BLaER1 (cell line): ENCODE measurements around the gene RAB36.

Source experiments
- H3K27ac ChIP-seq: shearing (Covaris generic); formaldehyde crosslinking; 2 replicates; pipeline ENCODE4 v1.8.1; 2022
- H3K27me3 ChIP-seq: shearing (Covaris generic); formaldehyde crosslinking; 2 replicates; pipeline ENCODE4 v1.8.1; 2022
- H3K36me3 ChIP-seq: shearing (Covaris generic); formaldehyde crosslinking; 2 replicates; pipeline ENCODE4 v1.8.1; 2022
- H3K4me1 ChIP-seq: shearing (Covaris generic); formaldehyde crosslinking; 2 replicates; pipeline ENCODE4 v1.8.1; 2022
- H3K4me2 ChIP-seq: shearing (Covaris generic); formaldehyde crosslinking; 2 replicates; pipeline ENCODE4 v1.8.1; 2022
- H3K4me3 ChIP-seq: shearing (Covaris generic); formaldehyde crosslinking; 2 replicates; pipeline ENCODE4 v1.8.1; 2022
- H3K9ac ChIP-seq: shearing (Covaris generic); formaldehyde crosslinking; 2 replicates; pipeline ENCODE4 v1.8.1; 2022
- H3K9me3 ChIP-seq: shearing (Covaris generic); formaldehyde crosslinking; 2 replicates; pipeline ENCODE4 v1.8.1; 2022
- H4K20me1 ChIP-seq: shearing (Covaris generic); formaldehyde crosslinking; 2 replicates; pipeline ENCODE4 v1.8.1; 2022
- Cebpa-rat ChIP-seq: shearing (Covaris generic); IDR thresholded peaks from 2 replicates; pipeline ENCODE4 v1.8.1; 2022

RAB36 gene

GRCh38 chr22:23144932-23145877, at the start of gene RAB36:
TSS of gene RAB36 (plus strand) at chr22:23145477. CDS start at chr22:23146617, 1,140 bp downstream.
- H3K9ac ChIP-seq: peak within 1 kb of the TSS; percentile 26; the same call in 1 of the 2 replicates
- H3K4me1 ChIP-seq: peaks cover 68% of the 10 kb centered on the region

GRCh38 chr22:23095733-23096342, 49.4 kb upstream of the RAB36 start:
- Histone ChIP-seq H3K4me3 (no peak overlapping the region), H3K4me2 (no peak overlapping the region), H3K9ac (0 out of 2 replicates have a peak overlapping the region, but pooled peaks have one; percentile 6), H3K36me3 (peaks cover 66% of the 10 kb centered on the region), H3K4me1 (peaks cover 56% of the 10 kb centered on the region), H3K27ac (no peak overlapping the region), H4K20me1 (peaks cover 100% of the 10 kb centered on the region), H3K9me3 (no peaks in the 10 kb centered on the region), H3K27me3 (no peaks in the 10 kb centered on the region)
- no peak for TF ChIP-seq Cebpa-rat

More at GRCh38 chr22:23144932-23145877, at the start of gene RAB36:
- Histone ChIP-seq H4K20me1 (no peaks in the 10 kb centered on the region), H3K27me3 (no peaks in the 10 kb centered on the region), H3K36me3 (no peaks in the 10 kb centered on the region), H3K4me3 (peak within 1 kb of the TSS; percentile 61), H3K9me3 (no peaks in the 10 kb centered on the region), H3K4me2 (peak within 1 kb of the TSS; percentile 96), H3K27ac (no peak within 1 kb of the TSS)
- no peak for TF ChIP-seq Cebpa-rat

DNA sequence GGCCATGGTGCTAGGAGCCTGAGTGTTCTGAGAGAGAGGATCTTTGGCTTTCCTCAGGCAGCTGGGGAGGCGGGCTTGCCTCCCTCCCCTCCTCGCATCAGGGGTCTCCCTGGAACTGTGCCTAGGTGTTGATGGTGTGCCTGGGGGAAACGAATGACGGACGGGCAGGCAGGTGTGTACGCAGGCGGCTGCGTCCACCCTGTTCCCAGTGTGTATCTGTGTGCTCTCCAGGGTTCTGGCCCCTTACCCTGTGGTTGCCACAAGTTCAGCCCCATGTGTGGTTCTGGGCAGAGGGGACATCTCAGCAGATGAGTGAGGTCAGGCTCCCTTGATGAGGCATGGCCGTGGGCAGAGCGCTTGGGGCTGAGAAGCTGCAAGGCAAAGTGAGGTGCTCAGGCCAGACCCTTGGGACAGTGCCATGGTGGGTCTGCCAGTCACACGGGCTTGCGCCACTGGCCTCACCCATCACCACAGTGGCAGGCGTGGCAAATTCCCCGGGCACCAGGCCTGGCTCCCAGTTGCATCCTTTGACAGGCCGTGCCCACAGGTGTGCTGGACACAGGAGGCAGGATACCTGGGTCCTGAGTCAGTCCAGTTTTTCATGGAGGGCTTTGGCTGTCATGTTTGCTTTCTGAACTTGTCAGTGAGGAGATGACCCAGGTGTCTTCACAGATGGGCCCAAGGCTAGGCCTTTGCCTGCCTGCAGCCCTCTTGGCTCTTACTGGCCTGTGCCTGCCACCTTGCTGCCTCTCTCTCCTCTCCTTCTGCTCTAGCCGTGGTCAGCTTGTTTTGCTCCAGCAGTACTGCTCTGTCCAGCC, 47.7 kb upstream of the RAB36 start:
- peaks cover 66% of the 10 kb centered on the region for H3K4me1 ChIP-seq
- H3K9me3 ChIP-seq: no peaks in the 10 kb centered on the region
- no peak overlapping the region for H3K4me3 ChIP-seq
- no peaks in the 10 kb centered on the region for H3K27me3 ChIP-seq
- H3K4me2 ChIP-seq: peak overlapping the region; percentile 24; the same call in 1 of the 2 replicates
- no peak overlapping the region for H3K9ac ChIP-seq
- H4K20me1 ChIP-seq: peaks cover 100% of the 10 kb centered on the region
- no peak for TF ChIP-seq Cebpa-rat
- H3K36me3 ChIP-seq: peaks cover 77% of the 10 kb centered on the region
- H3K27ac ChIP-seq: peak overlapping the region; percentile 26; the same call in 1 of the 2 replicates

DNA sequence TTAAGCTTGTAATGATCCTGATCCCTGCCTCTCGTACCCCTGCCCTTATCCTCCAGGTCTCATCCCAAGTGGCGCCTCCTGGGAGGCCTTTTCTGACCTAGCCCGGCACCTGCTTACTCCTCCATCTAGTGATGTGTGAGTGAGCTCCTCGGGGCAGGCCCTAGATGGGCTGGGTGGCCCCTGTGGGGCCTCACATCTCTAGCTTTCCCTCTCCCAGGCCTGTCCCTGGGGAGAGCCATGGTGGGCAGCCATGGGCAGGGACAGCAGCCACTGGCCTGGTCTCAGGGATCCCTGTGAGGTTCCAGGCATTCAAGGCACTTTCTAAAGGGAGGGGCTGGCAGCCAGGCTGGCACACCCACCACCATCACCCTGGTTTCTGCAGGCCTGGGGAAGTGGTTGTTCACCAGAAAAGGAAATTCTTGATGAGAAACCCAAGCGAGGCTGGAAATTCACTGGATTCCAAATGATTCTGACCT, 47.0 kb upstream of the RAB36 start:
- no peak overlapping the region for H3K4me3 ChIP-seq
- peak overlapping the region; percentile 26; the same call in 1 of the 2 replicates for H3K27ac ChIP-seq
- H4K20me1 ChIP-seq: peaks cover 100% of the 10 kb centered on the region
- TF ChIP-seq Cebpa-rat: no peak
- H3K36me3 ChIP-seq: peaks cover 80% of the 10 kb centered on the region
- peaks cover 66% of the 10 kb centered on the region for H3K4me1 ChIP-seq
- no peaks in the 10 kb centered on the region for H3K9me3 ChIP-seq
- no peaks in the 10 kb centered on the region for H3K27me3 ChIP-seq
- H3K9ac ChIP-seq: no peak overlapping the region
- peak overlapping the region; percentile 24 for H3K4me2 ChIP-seq

DNA sequence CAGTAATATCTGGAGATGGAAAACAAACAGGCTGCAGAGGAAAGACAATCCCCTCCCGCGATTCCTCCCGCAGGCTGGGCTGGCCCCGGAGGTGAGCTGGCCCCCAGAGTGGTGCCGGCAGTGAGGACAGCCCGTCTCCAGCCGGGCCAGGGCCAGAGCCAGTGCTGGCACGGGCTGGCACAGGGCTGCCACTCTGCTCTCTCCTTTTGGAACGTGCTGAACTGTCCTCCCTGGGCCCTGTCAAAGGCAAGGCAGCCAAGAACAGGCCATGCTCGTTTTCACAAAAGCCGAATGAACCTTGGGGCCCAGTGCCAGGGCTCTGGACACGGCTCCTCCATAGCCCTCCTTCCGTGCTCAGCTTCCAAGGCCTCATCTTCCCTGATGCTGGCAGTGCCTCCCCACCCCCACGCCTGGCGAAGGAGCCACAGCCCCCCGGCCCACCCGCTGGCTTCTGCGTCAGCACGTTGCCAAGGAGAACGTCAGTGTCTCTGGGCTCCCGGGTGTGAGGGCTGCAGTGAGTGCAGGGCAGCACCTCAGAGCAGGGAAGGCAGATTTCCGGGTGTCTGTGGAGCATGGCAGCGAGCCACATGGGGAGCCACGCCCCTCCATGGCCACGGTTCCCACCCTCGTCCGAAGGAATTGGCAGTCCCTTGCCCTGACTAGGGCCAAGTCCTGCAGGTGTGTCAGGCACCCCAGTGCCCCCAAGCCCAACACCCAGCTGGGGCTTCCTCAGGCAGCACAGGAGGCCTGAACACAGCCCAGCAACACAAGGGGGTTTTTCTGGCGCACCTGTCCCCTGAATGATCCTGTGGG, 46.4 kb upstream of the RAB36 start:
- peak overlapping the region; percentile 38 for H3K9ac ChIP-seq
- H3K4me1 ChIP-seq: peaks cover 60% of the 10 kb centered on the region
- H4K20me1 ChIP-seq: peaks cover 100% of the 10 kb centered on the region
- peak overlapping the region; percentile 58 for H3K4me2 ChIP-seq
- TF ChIP-seq Cebpa-rat: no peak
- H3K27me3 ChIP-seq: no peaks in the 10 kb centered on the region
- no peak overlapping the region for H3K4me3 ChIP-seq
- H3K36me3 ChIP-seq: peaks cover 84% of the 10 kb centered on the region
- H3K9me3 ChIP-seq: no peaks in the 10 kb centered on the region
- H3K27ac ChIP-seq: 0 out of 2 replicates have a peak overlapping the region, but pooled peaks have one; percentile 26

- Histone ChIP-seq H4K20me1 (peaks cover 100% of the 10 kb centered on the region), H3K4me3 (no peak overlapping the region), H3K4me1 (peaks cover 54% of the 10 kb centered on the region), H3K27ac (peak overlapping the region; percentile 26; the same call in 1 of the 2 replicates), H3K4me2 (peak overlapping the region; percentile 58), H3K9me3 (no peaks in the 10 kb centered on the region), H3K9ac (0 out of 2 replicates have a peak overlapping the region, but pooled peaks have one; percentile 38), H3K36me3 (peaks cover 87% of the 10 kb centered on the region), H3K27me3 (no peaks in the 10 kb centered on the region)
- TF ChIP-seq Cebpa-rat: no peak
Observed at GRCh38 chr22:23099531-23099804, 45.8 kb upstream of the RAB36 start.

GRCh38 chr22:23100124-23100801, 45.0 kb upstream of the RAB36 start:
- H3K36me3 ChIP-seq: peaks cover 90% of the 10 kb centered on the region
- peak overlapping the region; percentile 58; the same call in 1 of the 2 replicates for H3K4me2 ChIP-seq
- H4K20me1 ChIP-seq: peaks cover 100% of the 10 kb centered on the region
- H3K27me3 ChIP-seq: no peaks in the 10 kb centered on the region
- no peak overlapping the region for H3K4me3 ChIP-seq
- H3K9me3 ChIP-seq: no peaks in the 10 kb centered on the region
- H3K4me1 ChIP-seq: peaks cover 55% of the 10 kb centered on the region
- no peak for TF ChIP-seq Cebpa-rat
- H3K27ac ChIP-seq: no peak overlapping the region
- H3K9ac ChIP-seq: no peak overlapping the region

DNA sequence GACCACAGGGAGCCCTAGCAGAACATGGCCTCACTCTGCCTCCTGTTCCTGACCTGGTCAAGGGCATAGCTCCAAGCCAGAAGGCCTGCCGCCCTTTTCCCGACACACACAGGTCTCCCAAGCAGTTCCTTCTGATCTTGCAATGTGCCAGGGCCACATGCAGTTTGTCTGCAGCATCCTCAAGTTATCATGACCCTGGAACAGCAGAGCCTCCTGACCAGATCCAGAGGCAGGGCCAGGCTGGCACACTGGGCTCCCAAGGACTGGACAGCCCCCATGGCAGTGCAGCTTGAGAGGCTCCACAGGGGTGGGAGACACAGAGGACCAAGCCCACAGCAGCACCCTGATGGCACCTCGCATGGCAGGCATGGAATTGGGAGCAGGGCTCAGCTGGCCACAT, 43.8 kb upstream of the RAB36 start:
- Histone ChIP-seq H3K36me3 (peaks cover 85% of the 10 kb centered on the region), H3K4me1 (peaks cover 68% of the 10 kb centered on the region), H3K27me3 (no peaks in the 10 kb centered on the region), H3K4me3 (no peak overlapping the region), H3K9me3 (no peaks in the 10 kb centered on the region), H3K9ac (no peak overlapping the region), H3K4me2 (peak overlapping the region; percentile 7; the same call in 1 of the 2 replicates), H3K27ac (no peak overlapping the region), H4K20me1 (peaks cover 100% of the 10 kb centered on the region)
- no peak for TF ChIP-seq Cebpa-rat
